DND-41 (cell line): ENCODE results near the gene MYO1H.

Experiments used
- EZH2 ChIP-seq: IDR thresholded peaks from 3 replicates; pipeline ENCODE4 v1.6.1; 2012; ENCODE audit warnings: borderline replicate concordance, low read depth, mild to moderate bottlenecking, moderate library complexity, low read length, inconsistent platforms; ENCODE audit not compliant: severe bottlenecking
- TF ChIP-seq, protein P1 (sequence below): IDR thresholded peaks from 2 replicates; pipeline ENCODE4 v1.5.1; 2012; ENCODE audit warnings: borderline replicate concordance, low read length, moderate library complexity, mild to moderate bottlenecking; ENCODE audit not compliant: poor library complexity, severe bottlenecking; ENCODE audit errors: extremely low read depth

DNA sequence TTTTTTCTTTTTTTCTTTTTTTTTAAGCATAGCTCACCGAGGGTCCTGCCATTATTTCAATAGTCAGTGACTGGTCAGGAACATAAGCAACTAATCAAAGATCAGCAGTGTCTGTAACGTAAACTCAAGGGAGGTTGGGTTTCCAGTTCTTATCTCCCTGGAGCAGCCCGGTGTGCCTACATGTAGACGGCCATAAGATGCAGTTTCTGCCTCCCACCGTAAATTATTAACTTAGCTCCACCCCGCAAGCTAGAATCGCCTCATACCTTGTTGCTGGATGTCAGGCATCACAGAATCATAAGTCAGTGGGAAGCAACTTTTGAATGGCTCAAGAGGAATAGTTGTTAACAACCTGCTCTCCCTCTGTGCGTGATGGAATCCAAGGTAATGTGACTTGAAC lies at the start of gene MYO1H:
- TF ChIP-seq, protein P1, sequence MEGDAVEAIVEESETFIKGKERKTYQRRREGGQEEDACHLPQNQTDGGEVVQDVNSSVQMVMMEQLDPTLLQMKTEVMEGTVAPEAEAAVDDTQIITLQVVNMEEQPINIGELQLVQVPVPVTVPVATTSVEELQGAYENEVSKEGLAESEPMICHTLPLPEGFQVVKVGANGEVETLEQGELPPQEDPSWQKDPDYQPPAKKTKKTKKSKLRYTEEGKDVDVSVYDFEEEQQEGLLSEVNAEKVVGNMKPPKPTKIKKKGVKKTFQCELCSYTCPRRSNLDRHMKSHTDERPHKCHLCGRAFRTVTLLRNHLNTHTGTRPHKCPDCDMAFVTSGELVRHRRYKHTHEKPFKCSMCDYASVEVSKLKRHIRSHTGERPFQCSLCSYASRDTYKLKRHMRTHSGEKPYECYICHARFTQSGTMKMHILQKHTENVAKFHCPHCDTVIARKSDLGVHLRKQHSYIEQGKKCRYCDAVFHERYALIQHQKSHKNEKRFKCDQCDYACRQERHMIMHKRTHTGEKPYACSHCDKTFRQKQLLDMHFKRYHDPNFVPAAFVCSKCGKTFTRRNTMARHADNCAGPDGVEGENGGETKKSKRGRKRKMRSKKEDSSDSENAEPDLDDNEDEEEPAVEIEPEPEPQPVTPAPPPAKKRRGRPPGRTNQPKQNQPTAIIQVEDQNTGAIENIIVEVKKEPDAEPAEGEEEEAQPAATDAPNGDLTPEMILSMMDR: no peak
- TF ChIP-seq EZH2: no peak
